Stimulated activated CD4-positive, alpha-beta T cell treated with anti-CD3 and anti-CD28 coated beads, Interleukin-2, amount 100 ng/mL, for 48 hours (primary cell): ENCODE results near the gene AKT1S1.

Source experiments
- DNase-seq, 2 donors: peaks; one replicate each; pipeline ENCODE4 v3.0.0-alpha.2; 2020

Gene AKT1S1

GRCh38 chr19:49852631-49853126 lies 24.5 kb downstream of the AKT1S1 start:
- DNase-seq, result no peak

GRCh38 chr19:49851456-49852259 lies 25.5 kb downstream of the AKT1S1 start:
- DNase-seq, result no peak

GRCh38 chr19:49850487-49851342 lies 26.4 kb downstream of the AKT1S1 start, which contains the start of gene PTOV1:
Gene PTOV1 (plus strand): TSS chr19:49851159.
- DNase-seq, result peak; percentile 88 to 89

- DNase-seq, result no peak
Observed at GRCh38 chr19:49850221-49850486, 27.0 kb downstream of the AKT1S1 start.

- DNase-seq, result no peak
Observed at GRCh38 chr19:49849433-49850220, 27.5 kb downstream of the AKT1S1 start.

GRCh38 chr19:49848938-49849337 lies 28.2 kb downstream of the AKT1S1 start:
- DNase-seq, result no peak

GRCh38 chr19:49847731-49848696 lies 29.1 kb downstream of the AKT1S1 start:
- DNase-seq, result no peak

GRCh38 chr19:49846408-49846807 lies 30.7 kb downstream of the AKT1S1 start:
- no peak for DNase-seq

- DNase-seq, result no peak
Observed at GRCh38 chr19:49845414-49845813, 31.7 kb downstream of the AKT1S1 start.

GRCh38 chr19:49844138-49845095 lies 32.7 kb downstream of the AKT1S1 start:
- no peak for DNase-seq

GRCh38 chr19:49843265-49843664 lies 33.9 kb downstream of the AKT1S1 start:
- no peak for DNase-seq

- DNase-seq, result no peak
Observed at GRCh38 chr19:49840736-49841249, 36.4 kb downstream of the AKT1S1 start.

GRCh38 chr19:49840321-49840720 lies 36.8 kb downstream of the AKT1S1 start:
- no peak for DNase-seq

GRCh38 chr19:49839713-49840112 lies 37.4 kb downstream of the AKT1S1 start:
- no peak for DNase-seq

GRCh38 chr19:49838885-49839588 lies 38.1 kb downstream of the AKT1S1 start:
- no peak for DNase-seq

- no peak for DNase-seq
Observed at GRCh38 chr19:49837425-49837824, 39.7 kb downstream of the AKT1S1 start.

- no peak for DNase-seq
Observed at GRCh38 chr19:49837009-49837310, 40.2 kb downstream of the AKT1S1 start.

- no peak for DNase-seq
Observed at GRCh38 chr19:49836176-49837008, 40.8 kb downstream of the AKT1S1 start.

- DNase-seq, result no peak
Observed at GRCh38 chr19:49835562-49835961, 41.6 kb downstream of the AKT1S1 start.
